GM19397 (cell line): ENCODE results near the gene LIN28B.
"Not testable (repeated sequence)": the region's sequence is repeated elsewhere in the genome, so short reads cannot be mapped to it uniquely, and the experiment has no call there.

Experiments used
- ATAC-seq: cut with Tn5 transposase; IDR thresholded peaks from one replicate; pipeline ENCODE4 v1.9.1; 2021; ENCODE audit warnings: mild to moderate bottlenecking, moderate library complexity; ENCODE audit not compliant: unreplicated experiment

The LIN28B gene

DNA sequence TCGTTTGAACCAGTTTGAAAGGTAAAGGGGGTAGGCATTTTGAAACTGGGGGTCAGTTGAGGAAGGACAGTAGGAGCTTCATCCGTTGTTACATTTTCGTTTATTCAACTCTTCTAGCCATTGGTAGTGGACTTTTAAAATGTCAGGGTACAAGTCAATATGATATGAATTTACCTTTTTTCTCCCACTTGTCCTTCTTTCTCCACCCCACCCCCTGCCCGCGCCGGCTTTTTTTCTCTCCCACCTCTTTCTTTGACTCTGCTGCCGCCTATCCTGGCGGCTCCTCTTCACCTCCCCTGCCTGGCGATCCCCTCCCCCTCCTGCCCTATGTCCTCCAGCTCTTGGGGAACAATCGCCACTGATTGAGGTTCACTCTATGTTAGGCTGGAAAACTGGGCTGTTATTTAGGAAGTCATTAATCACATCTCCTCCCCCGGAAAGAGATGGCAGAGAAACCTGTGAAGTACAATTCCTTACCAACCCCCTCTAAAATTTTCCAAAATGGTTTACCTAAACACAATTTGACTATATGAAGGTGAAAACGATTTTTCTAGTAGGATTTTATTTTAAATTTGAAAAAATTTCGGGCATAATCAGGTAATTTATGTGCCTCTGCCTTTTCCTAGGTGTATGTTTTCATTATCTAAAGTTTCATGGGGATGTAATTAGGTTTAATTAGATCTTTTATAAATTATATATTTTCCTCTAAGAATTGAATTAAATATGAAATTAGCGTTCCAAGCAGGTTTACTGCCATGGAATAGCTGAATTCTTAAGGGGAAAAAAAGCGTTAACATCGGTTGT, 778 bp upstream of the LIN28B start:
- no peak for ATAC-seq

DNA sequence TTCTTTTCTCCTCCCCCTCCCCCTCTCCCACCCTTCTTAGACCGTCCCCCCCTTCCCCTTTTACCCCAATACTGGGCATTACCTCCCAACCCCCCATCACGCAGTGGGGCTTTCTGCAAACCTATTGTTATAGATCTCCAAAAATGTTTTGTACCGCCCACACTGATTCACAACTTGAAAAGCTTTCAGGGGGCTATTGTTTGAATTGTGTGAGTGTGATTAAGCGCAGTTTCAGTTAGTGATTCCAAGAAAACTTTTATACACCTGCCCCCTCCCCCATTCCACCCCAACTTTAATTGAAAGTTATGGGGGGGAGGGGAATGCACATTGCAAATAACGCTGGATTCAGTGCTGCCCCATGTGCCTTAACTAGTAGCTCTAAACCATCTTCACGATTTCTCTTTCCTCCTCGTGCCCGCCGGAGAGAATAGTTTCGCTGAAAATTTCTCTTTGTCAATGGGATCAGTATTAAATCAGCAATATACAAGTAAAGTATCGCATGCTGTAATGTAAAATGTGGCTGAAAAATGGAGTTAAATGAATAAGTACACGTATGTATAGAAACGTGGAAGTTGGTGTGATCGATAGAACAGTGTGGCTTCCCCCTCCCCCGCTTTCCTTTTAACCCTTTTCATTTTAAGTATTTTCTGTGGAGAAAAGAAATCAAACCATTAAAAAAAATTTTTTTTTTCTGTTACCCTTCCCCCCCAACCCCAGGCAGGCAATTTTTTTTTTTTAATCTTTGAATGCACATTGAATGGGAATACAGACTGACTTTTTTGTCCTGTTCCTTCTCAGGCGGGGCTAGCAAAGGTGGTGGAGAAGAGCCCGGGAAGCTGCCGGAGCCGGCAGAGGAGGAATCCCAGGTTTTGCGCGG, 632 bp downstream of the LIN28B start:
- no peak for ATAC-seq

DNA sequence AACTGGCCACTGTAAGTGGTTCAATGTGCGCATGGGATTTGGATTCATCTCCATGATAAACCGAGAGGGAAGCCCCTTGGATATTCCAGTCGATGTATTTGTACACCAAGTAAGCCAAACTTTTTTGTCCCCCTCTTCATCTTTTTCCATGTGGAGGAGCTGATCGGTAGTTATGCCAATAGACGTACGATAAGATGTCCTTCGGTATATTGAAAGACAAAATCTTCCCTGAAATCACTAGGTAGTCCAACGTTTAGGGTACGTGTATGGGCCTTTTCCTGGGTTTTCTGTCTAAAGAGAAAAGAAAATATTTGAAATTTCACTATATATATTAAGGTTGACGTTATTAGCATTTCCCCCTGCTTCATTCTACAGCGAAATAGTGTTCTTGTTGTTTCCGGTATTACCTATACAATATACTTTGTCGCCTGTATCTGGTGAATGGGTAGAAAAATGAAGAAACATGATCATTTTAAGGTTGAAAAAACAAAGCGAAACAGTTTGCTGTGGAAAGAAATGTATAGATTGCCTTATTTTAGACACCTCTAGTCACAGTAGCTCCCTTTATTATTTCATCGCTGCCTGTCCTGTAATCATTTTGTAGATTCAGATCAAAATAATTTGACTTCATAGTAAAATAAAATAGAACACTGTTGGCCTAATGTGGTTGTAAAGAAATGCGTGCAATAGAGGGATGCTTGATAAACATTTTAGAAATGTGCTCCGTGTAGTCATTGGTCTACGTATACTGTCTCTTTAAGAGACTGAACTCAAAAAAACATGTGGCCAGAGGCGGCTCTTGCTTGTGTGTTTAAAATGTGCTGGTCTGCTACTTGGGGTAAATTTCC, 1.5 kb downstream of the LIN28B start:
- no peak for ATAC-seq

DNA sequence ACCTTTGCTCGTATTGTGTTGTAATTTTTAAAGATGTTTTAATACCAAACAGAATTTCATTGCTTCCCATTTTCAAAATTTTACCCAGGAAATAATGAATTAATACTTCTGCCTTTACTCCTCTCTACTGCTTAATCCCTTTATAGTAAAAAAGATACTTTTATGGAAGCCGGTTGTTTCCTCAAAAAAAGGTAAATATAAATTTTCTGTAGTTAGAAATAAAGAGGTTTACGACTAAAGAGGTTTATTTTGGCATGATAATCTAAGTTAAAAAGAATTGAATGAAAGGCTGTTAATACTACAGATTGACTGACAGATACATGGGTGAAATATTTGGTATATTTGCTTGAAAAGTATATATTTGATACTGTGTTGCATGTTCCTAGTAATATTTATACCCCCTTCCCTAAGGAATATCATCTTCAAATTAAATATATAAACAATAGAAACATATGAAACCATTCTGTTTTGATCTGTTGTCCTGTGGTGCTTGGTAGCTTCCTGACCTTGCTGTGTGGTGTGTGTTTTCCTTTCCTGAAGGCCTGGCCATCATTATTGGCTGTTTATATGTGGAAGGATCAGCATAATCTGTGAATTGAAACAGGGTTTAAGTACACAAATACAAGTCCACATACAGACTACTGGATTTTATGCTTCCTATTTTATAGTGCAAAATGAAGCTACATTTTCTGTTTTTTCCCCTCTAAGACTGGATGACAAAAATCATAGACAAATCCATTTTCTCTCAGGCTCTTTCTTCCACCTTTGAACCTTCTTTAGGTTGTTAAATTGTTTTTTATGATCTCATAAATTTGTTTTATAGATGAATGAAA, 2.3 kb downstream of the LIN28B start:
- ATAC-seq = no peak

DNA sequence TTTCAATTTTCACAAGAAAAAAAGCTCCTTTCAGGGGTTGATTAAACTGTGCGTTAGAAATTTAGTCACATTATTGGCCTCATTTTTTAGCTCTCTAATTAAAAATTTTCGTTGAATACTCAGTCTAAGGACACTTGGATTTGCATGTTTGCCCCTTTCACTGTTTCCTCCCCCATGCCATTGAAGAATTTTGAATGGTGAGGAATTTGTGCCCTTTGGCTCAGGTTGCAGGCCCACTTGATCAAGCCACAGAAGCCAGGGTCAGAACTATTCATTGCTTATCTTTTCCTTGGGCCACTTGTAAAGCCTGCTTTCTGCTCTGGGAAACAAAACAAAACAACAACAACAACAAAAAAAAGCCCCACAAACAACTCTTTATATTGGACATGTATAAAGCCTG, 12.2 kb downstream of the LIN28B start:
- ATAC-seq = no peak

DNA sequence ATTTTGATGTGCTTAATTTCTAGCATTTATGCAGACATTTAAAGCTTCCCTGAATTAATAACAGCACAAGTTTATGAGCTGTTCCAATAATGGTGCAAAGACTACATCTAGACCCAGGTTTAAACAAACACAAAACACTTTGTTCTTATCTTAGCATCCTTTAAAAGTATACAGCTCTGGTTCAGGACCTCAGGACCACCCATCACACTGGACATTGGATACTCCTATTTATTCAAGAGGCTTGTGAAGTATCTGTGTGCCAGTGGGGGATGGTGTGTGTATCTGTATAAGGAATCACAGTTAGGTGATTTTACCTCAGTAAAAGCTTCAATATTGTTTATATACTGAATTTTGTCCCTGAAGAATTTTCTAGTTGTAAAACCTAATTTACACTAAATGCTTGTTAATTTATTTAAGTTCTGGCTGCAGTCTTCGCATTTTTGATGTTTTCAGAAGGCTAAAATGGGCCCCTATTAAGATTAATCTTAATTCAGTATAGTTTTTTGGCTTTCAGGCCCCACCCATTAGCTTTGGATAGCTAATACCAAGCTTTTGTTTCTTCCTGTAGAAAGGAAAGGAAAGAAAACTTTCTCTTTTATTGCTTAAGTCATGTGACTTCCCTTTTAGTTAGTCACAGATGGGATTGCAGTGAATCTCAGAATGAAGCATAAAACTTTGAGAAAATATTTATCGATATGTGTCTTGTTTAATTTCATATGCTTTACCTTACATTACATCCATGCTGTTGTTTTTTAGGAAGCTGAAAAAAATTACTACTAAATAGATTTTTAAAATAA, 13.1 kb downstream of the LIN28B start:
- no peak for ATAC-seq

DNA sequence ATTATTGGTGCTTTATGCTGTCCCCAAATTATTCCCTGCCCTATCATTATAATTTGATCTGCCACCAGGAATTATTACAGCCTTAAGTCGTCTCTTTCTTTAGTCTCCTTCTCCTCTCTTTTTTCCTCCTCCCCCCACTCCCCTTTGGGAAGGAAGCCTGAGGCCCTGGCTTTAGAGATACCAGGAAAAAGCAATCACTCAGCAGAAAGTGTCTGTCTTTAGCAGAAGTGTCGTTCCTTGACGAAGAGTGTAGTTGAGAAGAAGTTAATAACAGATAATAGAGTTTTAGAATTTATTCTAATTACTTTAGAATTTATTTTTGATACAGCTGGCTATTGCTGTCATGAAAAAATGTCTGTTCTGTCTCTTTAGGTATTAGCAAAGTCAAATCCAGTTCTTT, 16.5 kb downstream of the LIN28B start:
- no peak for ATAC-seq

DNA sequence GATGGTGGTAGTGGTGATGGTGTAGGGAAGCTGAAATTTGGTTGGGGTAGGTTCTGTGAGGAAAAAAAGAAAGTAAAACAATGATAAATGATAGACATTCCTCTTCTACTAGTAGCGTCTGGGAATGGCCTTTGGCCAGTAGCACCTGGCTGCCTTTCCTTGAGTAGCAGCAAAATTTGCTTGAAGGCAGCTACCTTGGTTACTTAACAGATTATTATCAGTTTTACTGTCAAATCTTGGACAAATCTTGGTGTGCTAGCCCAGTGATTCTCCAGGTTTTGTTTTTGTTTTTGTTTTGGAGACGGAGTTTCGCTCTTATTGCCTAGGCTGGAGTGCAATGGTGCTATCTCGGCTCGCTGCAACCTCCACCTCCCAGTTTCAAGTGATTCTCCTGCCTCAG, 26.4 kb downstream of the LIN28B start:
- no peak for ATAC-seq

DNA sequence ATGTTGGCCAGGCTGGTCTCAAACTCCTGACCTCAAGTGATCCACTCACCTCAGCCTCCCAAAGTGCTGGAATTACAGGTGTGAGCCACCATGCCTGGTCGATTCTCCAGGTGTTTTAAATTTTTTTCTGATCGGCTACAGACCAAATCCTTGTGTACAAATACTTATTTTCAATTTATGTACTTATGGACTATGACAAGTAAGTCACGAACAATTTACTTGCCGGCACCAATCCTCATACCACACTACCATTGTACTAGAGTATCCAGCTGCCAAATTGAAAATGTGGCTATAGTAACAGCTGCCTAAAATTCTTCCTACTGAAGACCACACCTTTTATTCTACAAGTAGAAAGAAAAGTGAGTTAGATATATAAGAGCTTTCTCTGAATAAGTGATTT, 26.9 kb downstream of the LIN28B start:
- ATAC-seq = no peak

DNA sequence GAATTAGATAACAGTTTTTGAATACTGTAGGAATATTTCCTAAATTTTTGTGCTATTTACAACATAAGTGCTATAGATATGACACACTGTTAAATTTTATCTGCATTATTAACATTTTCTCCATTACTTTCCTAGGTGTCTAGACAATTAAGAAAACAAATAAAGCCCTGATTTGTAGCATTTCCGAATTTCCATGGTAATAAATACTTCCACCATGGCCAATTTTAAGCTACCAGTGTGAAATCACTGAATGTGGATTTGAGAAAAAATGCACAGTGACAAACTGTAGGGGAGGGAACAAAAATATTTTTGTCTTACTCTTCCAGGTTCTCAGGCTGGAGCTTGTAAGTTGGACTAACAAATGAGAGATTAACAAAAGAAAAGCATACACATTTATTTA, 27.9 kb downstream of the LIN28B start:
- ATAC-seq = no peak

DNA sequence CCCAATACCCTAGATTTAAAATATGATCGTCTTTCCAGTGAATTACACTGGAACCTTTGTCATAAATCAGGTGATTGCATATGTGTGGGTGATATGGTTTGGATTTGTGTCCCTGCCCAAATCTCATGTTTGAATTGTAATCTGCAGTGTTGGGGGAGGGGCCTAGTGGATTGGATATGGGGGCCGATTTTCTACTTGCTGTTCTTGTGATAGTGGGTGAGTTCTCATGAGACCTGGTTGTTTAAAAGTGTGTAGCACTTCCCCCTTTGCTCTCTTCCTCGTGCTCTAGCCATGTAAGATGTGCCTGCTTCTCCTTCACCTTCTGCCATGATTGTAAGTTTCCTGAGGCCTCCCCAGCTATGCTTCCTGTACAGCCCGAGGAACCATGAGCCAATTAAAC, 29.0 kb downstream of the LIN28B start:
- ATAC-seq = not testable (repeated sequence)

DNA sequence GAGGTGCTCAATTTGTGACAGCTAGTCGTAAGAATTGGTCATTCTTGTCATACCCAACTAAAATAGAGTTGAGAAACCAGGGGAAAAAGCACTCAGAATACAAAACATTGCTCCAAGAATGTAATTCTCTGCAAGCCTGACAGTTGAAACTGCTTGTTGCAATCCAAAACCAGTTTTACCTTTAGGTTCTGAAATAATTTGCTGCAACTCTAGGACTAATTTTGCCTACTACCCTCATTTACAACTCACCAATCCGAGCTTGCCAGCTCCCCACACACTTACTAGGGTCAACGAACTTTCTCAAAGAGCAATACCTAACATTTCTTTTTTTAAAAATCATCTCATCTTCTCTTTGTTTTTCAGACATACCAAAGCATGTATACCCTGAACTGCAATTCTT, 29.7 kb downstream of the LIN28B start:
- ATAC-seq = no peak

DNA sequence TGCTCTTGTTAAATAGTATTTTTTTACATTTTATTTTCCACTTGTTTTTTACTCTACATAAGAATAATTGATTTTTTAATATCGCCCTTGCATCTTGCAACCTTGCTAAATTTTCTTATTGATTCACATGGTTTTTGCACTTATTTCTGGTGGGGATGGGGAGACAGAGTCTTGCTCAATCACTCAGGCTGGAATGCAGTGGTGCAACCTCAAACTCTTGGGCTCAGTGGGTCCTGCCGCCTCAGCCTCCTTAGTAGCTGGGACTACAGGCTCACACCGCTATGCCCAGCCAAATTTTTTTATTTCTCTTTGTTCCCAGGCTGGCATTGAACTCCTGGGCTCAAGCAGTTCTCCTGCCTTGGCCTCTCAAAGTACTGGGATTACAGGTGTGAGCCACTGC, 30.3 kb downstream of the LIN28B start:
- ATAC-seq = no peak

DNA sequence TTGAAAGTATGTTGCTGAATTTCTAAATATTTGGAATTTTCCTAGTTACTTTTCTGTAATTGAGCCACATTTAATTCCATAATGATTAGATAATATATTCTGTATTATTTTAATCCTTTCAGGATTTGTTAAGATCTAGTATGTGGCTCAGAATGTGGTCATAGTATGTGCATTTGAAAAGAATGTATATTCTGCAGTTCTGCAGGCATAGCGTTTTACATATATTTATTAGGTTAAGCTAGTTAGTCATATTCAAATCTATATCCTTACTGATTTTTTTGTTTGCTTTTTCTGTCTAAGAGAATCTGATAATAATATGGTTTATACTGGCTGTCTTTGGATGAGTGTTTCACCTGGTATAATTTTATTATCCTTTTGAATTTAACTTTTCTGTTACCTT, 33.2 kb downstream of the LIN28B start:
- no peak for ATAC-seq

DNA sequence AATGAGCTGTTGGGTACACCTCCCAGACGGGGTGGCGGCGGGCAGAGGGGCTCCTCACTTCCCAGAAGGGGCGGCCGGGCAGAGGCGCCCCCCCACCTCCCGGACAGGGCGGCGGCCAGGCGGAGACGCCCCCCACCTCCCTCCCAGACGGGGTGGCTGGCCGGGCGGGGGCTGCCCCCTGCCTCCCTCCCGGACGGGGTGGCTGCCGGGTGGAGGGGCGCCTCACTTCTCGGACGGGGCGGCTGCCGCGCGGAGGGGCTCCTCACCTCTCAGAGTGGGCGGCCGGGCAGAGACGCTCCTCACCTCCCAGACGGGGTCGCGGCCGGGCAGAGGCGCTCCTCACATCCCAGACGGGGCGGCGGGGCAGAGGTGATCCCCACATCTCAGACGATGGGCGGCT, 34.2 kb downstream of the LIN28B start:
- ATAC-seq = not testable (repeated sequence)

DNA sequence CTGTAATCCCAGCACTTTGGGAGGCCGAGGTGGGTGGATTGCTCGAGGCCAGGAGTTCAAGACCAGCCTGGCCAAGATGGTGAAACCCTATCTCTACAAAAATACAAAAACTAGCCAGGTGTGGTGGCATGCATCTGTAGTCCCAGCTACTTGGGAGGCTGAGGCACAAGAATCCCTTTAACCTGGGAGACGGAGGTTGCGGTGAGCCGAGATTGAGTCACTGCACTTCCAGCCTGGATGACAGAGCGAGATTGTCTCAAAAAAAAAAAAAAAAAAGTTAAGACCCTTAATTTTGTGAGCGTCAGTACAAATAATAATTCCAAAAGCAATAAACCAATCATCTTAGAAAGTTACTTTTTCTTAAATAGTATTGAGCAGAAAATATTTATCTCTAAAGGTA, 36.7 kb downstream of the LIN28B start:
- not testable (repeated sequence) for ATAC-seq

DNA sequence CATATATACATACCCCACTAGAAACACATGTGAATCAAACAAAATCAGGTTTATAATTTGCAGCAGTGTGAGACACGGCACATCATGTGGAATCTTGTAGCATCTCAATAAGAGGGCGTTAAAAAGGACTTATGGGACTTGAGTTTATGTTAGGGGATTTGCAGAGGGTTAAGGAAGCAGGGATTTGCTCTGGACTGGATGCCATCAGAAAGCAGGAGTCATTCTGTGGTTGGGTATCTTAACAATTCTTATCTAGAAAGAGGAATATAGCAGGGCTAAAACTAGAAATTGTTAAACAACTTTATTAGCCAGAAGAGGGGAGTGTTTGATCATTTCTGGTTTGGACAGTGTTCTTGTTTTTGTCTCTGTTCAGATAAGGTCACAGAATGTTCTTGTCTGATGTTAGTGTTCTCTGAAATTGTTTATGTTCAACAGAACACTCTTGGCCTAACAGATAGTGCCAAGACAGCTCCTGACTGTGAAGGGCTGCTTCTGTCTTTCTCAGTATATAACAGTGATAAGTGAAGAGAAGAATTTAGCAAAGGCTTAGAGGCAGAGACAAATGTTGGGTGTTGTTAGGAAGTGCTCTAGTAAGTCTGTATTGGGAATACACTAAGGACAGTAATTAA, 39.2 kb downstream of the LIN28B start:
- ATAC-seq = no peak

DNA sequence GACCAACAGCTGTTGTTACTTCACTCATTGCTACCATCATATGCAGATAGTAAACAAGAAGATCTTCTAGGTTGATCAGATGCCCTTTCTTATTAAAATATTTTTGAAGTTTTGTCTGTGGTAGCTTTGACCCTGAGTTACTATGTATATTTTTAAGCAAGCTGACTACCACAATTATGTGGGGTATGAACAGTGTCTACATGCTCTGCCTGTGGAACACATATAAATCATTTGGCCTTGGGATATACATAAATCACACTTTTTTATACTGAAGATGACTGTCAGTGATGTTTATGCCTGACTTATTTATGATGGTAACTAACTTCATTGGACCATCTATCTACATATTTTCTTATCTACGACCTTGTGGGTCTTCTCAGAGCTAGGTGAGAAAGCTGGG, 44.2 kb downstream of the LIN28B start:
- ATAC-seq = no peak

DNA sequence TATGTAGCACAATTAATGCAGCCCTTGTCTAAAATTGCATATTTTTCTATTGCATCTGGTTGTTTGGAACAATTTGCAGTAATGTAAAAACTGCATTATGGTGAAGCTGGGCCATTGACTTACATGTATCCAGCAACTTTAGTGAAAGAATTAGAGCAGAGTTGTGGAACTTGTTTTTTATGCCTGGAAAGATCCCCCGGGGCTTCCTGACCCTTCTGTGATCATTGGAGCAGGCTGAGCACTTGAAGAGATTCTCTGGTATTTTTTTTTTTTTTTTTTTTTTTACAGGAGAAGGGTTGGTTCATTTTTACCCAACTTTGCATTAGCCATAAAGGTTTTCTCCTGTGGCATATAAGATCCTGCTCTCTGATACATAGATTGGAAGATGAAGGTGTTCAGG, 45.0 kb downstream of the LIN28B start:
- no peak for ATAC-seq
